HCT116 (cell line): ENCODE data around the gene ANAPC1.

ENCODE experiments used
- EGR1 ChIP-seq: IDR thresholded peaks from 2 replicates; pipeline ENCODE4 v1.6.1; 2012; ENCODE audit warnings: low read depth
- EZH2 ChIP-seq: fragments of 200-600 bp; sonication (generic); IDR thresholded peaks from 2 replicates; pipeline ENCODE4 v1.6.1; 2017; ENCODE audit warnings: antibody characterized with exemption, mixed run types
- EZH2phosphoT487 ChIP-seq: fragments of 200-600 bp; IDR thresholded peaks from 2 replicates; pipeline ENCODE4 v1.6.1; 2018; ENCODE audit warnings: antibody characterized with exemption, borderline replicate concordance
- FOSL1 ChIP-seq: IDR thresholded peaks from 2 replicates; pipeline ENCODE4 v1.6.1; 2012; ENCODE audit warnings: low read depth
- JUND ChIP-seq: IDR thresholded peaks from 2 replicates; pipeline ENCODE4 v1.6.1; 2012
- POLR2A ChIP-seq: IDR thresholded peaks from 2 replicates; pipeline ENCODE4 v1.7.0; 2011; ENCODE audit warnings: borderline replicate concordance; ENCODE audit not compliant: insufficient read depth, insufficient read length; ENCODE audit errors: extremely low read depth
- POLR2AphosphoS5 ChIP-seq: IDR thresholded peaks from 2 replicates; pipeline ENCODE4 v1.6.1; 2011; ENCODE audit warnings: mild to moderate bottlenecking, low read depth, low read length, moderate library complexity
- RAD21 ChIP-seq: IDR thresholded peaks from 2 replicates; pipeline ENCODE4 v1.6.1; 2012; ENCODE audit warnings: low read depth, mild to moderate bottlenecking
- YY1 ChIP-seq: IDR thresholded peaks from 2 replicates; pipeline ENCODE4 v1.6.1; 2011; ENCODE audit warnings: low read length, low read depth, moderate library complexity, mild to moderate bottlenecking; ENCODE audit not compliant: insufficient replicate concordance; ENCODE audit errors: extremely low read depth
- TF ChIP-seq, protein P1 (sequence below), 3 experiments: fragments of 200-600 bp in 1 of 3; sonication (generic) in 1 of 3; IDR thresholded peaks in 2 of 3; conservative IDR thresholded peaks in 1 of 3; 2 replicates each; pipeline ENCODE4 v1.5.1; 2012 to 2017; ENCODE audit warnings: low read depth in 2 of 3, low read length in 2 of 3, antibody characterized with exemption in 1 of 3, borderline replicate concordance in 1 of 3, control low read depth in 1 of 3, mild to moderate bottlenecking in 1 of 3, mixed read lengths in 1 of 3, mixed run types in 1 of 3, moderate library complexity in 1 of 3; ENCODE audit not compliant: insufficient read depth in 1 of 3
- TF ChIP-seq, protein P2 (sequence below): IDR thresholded peaks from 2 replicates; pipeline ENCODE4 v1.6.1; 2012
- TF ChIP-seq, protein P3 (sequence below): IDR thresholded peaks from 2 replicates; pipeline ENCODE4 v1.6.1; 2012; ENCODE audit warnings: low read depth
- TF ChIP-seq, protein P4 (sequence below): IDR thresholded peaks from 2 replicates; pipeline ENCODE4 v1.6.1; 2012
- TF ChIP-seq, protein P5 (sequence below): IDR thresholded peaks from 2 replicates; pipeline ENCODE4 v1.6.1; 2011; ENCODE audit warnings: mild to moderate bottlenecking, low read length, moderate library complexity; ENCODE audit not compliant: insufficient replicate concordance; ENCODE audit errors: extremely low read depth

DNA sequence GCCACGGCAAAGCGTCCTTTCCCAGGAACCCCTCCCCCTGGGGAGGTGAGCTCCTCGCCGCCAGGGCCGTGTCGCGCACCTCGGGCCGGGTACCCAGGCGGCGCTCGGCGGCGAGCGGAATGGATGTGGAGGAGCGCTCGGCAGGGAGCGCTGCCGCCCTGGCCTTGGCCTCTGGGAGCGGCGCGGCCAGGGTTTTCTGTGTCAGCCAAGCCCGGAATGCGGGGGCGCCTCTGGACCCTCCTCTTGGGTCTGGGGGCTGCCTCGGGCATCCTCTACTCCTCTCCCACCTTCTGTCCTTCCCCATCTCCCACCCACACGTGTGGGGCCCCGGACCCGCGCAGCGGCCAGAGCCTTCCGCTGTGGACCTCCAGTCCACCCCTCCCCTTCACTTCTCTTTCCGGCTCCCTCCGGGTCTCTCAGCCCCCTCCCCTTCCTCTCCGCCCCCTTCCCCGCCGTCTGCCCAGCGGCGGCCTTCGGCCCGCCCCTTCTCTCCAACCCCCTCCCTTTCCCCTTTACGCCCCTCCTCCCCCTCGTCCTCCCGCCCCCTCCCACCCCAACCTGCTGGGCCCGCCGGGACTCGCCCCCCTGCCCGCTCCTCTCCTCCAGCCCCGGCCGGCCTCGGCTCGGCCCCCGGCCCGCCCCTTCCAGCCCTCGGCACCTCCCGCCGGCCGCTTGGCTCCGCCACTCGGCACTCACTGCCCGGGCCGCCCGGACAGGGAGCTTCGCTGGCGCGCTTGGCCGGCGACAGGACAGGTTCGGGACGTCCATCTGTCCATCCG is 14.1 kb upstream of the ANAPC1 start, which contains the start of gene MERTK:
- peak; percentile 86 for TF ChIP-seq POLR2AphosphoS5
- TF ChIP-seq POLR2A, result peak; percentile 25
- TF ChIP-seq, protein P1, sequence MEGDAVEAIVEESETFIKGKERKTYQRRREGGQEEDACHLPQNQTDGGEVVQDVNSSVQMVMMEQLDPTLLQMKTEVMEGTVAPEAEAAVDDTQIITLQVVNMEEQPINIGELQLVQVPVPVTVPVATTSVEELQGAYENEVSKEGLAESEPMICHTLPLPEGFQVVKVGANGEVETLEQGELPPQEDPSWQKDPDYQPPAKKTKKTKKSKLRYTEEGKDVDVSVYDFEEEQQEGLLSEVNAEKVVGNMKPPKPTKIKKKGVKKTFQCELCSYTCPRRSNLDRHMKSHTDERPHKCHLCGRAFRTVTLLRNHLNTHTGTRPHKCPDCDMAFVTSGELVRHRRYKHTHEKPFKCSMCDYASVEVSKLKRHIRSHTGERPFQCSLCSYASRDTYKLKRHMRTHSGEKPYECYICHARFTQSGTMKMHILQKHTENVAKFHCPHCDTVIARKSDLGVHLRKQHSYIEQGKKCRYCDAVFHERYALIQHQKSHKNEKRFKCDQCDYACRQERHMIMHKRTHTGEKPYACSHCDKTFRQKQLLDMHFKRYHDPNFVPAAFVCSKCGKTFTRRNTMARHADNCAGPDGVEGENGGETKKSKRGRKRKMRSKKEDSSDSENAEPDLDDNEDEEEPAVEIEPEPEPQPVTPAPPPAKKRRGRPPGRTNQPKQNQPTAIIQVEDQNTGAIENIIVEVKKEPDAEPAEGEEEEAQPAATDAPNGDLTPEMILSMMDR (IDR thresholded peaks at IDR 0.05 in 2 of 3, conservative IDR thresholded peaks at IDR 0.05 in 1 of 3; ENCODE audit: borderline replicate concordance in 1 of 3, insufficient read depth in 1 of 3, low read depth in 2 of 3, low read length in 2 of 3), result peak; percentile 47 to 87 (median 52); a peak in 5 of 6 replicates
- no peak for TF ChIP-seq FOSL1
- TF ChIP-seq EGR1, result peak; percentile 72
- TF ChIP-seq, protein P2, sequence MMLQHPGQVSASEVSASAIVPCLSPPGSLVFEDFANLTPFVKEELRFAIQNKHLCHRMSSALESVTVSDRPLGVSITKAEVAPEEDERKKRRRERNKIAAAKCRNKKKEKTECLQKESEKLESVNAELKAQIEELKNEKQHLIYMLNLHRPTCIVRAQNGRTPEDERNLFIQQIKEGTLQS, result no peak
- TF ChIP-seq, protein P3, sequence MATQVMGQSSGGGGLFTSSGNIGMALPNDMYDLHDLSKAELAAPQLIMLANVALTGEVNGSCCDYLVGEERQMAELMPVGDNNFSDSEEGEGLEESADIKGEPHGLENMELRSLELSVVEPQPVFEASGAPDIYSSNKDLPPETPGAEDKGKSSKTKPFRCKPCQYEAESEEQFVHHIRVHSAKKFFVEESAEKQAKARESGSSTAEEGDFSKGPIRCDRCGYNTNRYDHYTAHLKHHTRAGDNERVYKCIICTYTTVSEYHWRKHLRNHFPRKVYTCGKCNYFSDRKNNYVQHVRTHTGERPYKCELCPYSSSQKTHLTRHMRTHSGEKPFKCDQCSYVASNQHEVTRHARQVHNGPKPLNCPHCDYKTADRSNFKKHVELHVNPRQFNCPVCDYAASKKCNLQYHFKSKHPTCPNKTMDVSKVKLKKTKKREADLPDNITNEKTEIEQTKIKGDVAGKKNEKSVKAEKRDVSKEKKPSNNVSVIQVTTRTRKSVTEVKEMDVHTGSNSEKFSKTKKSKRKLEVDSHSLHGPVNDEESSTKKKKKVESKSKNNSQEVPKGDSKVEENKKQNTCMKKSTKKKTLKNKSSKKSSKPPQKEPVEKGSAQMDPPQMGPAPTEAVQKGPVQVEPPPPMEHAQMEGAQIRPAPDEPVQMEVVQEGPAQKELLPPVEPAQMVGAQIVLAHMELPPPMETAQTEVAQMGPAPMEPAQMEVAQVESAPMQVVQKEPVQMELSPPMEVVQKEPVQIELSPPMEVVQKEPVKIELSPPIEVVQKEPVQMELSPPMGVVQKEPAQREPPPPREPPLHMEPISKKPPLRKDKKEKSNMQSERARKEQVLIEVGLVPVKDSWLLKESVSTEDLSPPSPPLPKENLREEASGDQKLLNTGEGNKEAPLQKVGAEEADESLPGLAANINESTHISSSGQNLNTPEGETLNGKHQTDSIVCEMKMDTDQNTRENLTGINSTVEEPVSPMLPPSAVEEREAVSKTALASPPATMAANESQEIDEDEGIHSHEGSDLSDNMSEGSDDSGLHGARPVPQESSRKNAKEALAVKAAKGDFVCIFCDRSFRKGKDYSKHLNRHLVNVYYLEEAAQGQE, result no peak
- TF ChIP-seq EZH2, result no peak
- no peak for TF ChIP-seq EZH2phosphoT487
- peak; percentile 88 for TF ChIP-seq RAD21
- no peak for TF ChIP-seq JUND
- TF ChIP-seq, protein P4, sequence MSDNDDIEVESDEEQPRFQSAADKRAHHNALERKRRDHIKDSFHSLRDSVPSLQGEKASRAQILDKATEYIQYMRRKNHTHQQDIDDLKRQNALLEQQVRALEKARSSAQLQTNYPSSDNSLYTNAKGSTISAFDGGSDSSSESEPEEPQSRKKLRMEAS, result peak; percentile 4; the same call in 1 of the 2 replicates
- TF ChIP-seq, protein P5, sequence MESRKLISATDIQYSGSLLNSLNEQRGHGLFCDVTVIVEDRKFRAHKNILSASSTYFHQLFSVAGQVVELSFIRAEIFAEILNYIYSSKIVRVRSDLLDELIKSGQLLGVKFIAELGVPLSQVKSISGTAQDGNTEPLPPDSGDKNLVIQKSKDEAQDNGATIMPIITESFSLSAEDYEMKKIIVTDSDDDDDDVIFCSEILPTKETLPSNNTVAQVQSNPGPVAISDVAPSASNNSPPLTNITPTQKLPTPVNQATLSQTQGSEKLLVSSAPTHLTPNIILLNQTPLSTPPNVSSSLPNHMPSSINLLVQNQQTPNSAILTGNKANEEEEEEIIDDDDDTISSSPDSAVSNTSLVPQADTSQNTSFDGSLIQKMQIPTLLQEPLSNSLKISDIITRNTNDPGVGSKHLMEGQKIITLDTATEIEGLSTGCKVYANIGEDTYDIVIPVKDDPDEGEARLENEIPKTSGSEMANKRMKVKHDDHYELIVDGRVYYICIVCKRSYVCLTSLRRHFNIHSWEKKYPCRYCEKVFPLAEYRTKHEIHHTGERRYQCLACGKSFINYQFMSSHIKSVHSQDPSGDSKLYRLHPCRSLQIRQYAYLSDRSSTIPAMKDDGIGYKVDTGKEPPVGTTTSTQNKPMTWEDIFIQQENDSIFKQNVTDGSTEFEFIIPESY, result no peak
- no peak for TF ChIP-seq YY1
